ENCODE data around the gene DPM3.
A peak's percentile ranks its signal among the peaks of the same experiment; 100 is the strongest.
"Not testable (repeated sequence)": the region's sequence is repeated elsewhere in the genome, so short reads cannot be mapped to it uniquely, and the experiment has no call there.

DPM3 gene

DNA sequence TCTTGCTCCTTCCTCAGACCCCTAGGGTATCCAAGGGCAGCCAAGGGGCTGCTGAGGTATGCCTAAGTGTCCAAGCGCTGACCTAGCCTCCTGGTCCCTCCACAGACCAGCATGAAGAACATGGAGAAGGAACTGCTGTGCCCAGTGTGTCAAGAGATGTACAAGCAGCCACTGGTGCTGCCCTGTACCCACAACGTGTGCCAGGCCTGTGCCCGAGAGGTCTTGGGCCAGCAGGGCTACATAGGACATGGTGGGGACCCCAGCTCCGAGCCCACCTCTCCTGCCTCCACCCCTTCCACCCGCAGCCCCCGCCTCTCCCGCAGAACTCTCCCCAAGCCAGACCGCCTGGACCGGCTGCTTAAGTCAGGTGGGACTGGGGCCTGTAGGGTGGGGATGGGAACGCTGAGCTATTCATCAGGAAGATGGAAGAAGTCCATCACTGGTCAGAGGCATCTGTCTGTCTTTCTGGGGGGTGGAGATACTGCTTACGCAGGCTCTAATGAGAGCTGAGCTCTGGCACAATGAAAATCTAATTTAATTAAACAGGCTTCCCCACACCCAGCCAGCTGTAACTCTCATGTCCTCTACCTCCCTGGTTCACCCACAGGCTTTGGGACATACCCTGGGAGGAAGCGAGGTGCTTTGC is 35.1 kb upstream of the DPM3 start:
- no peak for DNase-seq

DNA sequence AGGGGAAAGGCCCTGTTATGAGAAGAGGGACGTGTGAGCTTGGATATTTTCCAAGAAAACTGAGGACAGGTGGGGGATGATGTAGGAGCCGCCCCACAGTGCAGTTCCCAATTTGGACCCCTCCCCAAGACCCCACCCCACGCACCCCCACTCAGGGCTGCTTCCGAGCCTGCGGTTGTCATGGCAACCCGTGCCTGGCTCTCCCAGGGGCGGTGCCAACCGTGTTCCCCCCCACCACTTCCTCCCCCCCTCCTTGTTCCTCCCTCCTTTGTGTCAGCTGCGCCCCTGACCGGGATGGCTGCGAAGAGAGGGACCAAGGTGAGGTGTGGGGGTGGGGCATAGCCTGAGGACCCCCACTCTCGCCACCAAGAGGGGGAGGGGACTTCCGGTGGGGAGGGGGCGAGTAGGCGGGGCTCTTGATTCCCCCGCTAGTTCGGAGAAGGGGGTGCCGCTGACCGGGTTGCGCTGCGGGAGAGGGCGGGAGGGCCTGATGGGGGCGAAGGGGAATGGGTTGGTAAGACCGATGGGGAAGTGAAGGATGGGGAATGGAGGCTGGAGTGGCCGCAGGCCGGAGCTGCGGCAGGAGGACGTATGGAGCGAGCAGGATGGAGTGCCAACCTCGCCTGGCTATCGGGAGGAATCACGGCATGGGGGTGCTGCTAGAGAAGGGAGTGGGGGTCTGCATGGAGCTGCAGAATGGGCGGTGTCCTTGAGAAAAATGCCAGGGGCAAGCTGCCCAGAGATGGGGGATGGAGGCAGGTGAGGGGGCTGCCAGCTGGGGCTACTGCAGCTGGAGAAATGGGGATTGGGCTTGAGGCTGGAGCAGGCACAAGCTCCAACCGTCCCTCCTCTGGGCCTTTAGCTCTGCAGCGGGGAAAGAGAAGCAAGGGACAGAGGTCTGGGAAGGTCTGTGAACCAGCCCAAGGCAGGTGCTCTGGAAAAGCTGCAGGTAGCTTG is 34.3 kb upstream of the DPM3 start:
- DNase-seq, result peak in 1 of 2 experiments; percentile 71

DNA sequence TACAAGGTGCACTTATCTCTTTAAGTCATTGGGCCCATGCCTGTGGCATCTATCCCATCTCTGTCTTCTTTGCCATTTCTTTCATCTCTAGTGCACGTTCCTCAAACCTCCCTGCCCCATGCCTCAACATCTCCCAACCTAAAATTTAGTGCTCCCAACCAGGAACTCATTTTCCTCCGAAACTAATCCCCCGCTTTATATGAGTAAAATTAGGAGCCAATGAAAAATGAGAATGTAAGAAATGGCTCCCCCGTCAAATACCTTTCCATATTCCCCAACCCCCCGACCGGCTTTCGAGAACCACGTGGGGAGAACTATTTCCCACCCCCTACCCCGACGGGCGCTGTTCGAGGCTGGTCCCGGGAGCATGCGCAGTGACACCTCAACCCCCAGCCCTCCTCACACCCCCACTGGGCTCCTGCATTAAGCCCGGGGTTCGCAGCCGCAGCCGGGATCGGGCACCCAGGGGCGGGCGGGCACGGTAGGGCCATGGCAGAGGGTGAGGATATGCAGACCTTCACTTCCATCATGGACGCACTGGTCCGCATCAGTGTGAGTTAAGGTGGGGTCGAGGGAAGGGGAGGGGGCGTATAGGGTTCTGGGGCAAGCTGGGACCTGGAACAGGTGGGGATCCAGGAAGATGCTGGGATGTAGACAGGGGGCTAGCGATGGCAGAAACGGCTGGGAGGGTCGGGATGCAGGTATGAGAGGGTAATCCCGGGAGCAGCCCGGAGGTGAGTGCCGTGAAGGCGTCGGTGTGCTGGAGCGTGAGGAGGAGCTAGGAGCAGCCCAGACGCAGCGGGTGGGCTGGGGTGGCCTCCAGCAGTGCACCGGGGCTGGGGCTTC is 33.4 kb upstream of the DPM3 start, which contains the start of gene TRIM46:
TRIM46 (plus strand) TSS at position 372 of the 846 bp plus-strand sequence; CDS start at position 490, 118 bp downstream.
- DNase-seq, result peak; percentile 74 to 91

DNA sequence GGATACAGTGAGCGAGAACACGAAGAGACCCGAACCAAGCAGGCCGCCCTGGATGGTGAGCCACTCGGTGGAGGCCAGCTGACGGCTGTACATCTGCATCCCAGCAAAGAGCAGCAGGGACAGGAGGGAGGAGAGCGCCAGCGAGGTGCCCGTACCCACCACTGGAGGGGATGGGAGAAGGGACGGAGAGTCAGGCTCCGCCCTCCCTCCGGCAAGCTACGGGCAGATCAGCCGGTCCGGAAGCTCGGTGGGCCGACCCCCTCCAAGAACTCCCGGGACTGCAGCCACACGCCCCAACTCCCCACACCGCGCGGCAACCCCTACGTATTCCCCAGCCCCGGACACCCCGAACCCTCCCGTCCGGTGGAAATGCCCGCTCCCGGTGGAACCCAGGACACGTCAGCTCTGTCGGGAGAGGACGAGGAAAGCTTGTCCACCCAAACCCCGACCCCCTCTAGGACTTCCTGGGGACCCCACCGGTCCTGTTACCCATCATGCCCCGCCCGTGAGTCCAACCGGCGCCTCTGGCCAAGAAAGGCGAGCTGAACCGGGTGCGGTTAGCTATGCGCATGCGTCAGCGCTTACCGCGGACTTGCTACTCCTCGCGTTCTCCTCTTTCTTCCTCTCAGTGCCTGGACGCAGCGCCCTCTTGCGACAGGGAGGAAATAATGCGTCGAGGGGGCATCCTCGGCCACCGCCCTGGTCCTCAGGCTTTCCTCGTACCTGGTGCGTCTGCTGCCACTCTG is 32.6 kb upstream of the DPM3 start, which contains the start of gene KRTCAP2:
KRTCAP2 (minus strand) TSS at position 573 of the 746 bp plus-strand sequence; CDS start at position 493, 80 bp downstream.
- DNase-seq, result peak; percentile 98 to 99

DNA sequence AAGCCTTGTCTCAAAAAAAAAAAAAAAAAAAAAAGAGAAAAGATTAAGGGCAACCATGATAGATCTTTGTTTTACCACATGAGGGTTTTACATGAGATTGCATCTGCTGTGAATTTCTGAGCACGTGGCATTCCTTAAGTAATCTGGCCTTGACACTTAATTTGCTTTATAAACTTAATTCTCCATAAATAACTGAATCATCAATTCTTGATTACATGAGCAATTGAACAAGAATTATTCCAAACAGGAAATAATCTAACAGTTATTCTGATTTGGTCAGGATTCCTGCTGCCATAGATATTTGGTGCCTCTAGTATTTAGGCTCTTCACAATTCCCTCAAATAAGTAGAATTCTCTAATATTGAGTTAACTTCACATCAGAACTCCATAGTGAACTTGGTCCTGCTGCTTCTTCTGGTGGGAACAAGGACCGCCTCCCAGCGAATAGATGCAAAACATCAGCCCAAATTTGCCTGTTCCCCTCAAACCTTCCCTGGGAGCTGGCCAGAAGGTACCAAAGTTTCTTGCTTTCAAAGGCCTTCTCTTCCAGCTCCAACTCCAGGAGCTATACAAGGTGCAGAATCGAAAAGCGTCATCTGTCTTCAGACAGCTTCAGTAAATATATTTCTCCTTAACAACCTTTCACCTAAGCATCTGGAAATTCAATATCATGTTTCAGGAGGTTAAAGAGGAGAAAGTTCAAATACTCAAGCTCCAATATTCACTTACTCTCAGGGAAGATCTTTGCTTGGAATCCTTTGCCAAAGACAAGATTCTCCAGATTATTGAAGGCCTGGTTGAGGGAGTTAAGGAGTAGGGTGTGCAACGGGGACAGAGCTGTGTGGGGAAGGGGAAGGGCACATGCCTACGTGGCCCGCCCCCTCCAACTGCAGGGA is 31.8 kb upstream of the DPM3 start:
- DNase-seq, result no peak

DNA sequence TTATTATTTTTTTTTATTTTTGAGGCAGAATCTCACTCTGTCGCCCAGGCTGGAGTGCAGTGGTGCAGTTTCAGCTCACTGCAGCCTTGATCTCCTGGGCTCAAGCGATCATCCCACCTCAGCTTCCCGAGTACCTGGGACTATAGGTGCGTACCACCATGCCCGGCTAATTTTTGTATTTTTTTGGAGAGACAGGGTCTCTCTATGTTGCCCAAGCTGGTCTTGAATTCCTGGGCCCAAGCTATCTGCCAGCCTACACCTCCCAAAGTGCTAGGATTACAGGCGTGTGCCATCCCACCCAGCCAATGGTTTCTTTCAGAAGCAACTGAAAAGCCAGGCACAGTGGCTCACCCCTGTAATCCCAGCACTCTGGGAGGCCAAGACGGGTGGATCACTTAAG is 30.5 kb upstream of the DPM3 start:
- DNase-seq, result no peak

DNA sequence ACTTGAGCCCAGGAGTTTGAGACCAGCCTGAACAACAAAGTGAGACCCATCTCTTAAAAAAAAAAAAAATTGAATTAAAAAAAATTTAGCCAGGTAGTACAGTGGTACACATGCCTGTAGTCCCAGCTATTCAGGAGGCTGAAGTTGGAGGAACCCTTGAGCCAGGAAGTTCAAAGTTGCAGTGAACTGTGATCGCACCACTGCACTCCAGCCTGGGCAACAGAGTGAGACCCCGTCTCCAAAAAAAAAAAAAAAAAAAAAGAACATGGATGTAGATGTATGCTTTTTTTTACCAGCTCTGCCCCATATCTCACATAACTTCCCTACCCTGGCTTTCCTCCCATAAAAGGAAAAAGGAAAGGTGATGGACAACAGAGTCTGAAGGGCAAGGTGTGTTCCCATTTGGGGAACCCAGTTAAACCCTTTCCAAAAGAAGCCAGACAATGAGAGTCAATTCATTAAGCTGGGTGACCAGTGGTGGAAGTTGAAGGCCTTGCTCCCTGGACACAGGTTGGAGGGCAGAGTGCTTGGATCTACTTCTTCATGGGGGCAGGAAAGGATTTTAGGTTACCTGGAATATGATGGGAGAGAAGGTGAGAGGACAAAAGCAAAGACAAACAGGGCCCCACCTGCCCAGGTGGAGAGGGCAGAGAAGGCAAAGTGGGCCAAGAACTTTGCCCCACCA is 29.9 kb upstream of the DPM3 start:
- DNase-seq, result no peak

DNA sequence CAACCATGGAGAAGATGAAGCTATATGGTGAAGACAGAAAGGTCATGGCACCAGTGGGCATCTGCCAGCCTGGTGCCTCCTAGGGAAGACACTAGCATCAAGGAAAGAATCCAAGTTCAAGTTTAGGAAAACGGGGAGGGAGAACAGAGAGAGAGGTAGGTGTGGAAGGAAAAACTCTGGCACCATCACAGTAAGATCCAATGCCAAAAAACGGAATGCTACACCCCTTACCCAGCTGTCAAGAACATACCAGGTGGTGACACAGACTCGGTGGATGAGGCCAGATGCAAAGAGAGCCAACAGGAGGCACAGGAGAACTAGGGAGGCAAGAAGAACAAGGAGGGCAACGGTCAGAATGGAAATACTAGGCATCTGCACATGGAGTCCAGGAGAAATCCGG is 29.2 kb upstream of the DPM3 start:
- no peak for DNase-seq

DNA sequence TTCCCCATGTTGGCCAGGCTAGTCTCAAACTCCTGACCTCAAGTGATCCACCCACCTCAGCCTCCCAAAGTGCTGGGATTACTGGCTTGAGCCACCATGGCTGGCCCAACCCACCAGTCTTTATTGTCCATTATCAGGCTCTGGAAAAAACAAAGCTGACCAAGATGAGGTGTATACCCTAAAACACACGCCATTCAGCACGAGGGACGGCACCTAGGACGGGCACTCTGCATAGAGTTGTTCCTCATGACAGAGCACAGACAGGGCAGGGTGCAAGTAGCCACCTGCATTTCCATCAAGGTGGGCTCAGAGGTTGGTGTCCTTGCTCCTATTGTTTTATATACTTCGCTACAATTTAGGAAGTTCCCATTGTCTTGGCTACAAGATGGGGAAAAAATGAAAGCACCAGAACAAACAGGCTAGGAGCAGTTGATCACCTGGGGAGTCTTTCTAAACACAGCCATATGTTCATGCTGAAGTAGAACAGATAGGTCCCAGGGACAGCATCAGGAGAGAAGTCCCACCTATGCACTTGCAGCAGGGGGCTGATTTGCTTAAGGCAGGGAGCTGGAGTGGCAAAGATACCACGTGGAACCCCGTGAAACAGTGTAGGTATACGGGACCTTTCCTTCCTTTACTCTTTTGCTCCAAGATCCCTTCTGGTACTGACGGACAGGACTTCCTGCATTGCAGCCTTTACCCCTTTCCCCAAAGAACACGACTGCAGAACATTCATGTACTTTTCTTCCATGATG is 28.3 kb upstream of the DPM3 start:
- DNase-seq, result no peak

DNA sequence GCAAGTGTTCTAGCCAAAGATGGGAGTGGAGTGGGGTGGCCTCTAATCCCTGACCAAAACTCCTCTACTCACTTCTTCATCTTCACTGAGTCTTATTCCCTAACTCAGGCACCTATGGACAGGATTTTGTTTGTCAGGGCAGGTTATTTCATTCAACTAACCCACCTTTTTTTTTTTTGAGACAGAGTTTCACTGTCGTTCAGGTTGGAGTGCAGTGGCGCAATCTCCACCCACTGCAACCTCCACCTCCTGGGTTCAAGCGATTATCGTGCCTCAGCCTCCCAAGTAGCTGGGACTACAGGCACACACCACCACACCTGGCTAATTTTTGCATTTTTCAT is 27.7 kb upstream of the DPM3 start:
- DNase-seq, result not testable (repeated sequence)

DNA sequence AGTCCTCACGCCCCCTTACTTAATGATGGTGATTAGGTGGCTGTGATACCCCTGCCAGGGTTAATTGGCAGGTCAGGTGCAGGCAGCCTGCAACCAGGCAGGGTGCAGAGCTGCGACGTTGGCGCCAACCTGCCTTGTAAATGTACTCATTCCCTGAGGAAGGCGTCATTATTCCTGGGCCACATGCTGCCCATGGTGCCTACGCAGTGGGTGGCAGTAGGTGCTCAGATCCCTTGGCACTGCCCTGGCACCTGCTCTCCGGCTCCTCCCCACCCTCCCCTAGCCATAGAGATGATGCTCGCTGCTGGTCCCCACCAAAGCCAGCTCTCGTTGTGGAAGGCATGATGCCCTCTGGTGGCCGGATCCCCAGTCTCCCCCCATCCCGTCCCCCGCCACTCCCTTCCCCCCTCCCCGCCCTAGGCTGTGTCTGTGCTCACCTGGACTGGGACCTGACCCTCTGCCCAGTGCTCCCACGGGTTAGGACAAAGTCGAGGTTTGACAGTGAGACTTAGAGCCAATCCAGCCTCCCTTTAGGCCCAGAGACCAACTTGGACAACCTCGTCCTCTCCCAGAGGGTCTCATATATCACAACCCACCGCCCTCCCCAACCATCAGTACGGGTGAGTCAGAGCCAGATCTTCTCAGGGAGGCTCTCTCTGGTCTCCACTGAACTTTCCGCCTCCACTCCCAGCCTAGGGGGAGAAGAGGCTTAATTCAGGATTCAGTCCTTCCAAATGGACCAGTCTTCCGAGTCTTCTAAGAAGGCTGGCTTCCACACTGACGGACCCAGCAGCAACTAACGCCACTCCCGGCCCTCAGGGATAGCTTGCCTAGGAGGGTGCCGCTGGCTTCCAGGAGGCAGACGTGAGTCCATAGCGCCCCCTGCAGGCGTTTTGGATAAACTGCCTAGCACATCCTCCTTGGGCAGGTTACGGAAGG is 27.1 kb upstream of the DPM3 start:
- peak; percentile 69 to 73 for DNase-seq

DNA sequence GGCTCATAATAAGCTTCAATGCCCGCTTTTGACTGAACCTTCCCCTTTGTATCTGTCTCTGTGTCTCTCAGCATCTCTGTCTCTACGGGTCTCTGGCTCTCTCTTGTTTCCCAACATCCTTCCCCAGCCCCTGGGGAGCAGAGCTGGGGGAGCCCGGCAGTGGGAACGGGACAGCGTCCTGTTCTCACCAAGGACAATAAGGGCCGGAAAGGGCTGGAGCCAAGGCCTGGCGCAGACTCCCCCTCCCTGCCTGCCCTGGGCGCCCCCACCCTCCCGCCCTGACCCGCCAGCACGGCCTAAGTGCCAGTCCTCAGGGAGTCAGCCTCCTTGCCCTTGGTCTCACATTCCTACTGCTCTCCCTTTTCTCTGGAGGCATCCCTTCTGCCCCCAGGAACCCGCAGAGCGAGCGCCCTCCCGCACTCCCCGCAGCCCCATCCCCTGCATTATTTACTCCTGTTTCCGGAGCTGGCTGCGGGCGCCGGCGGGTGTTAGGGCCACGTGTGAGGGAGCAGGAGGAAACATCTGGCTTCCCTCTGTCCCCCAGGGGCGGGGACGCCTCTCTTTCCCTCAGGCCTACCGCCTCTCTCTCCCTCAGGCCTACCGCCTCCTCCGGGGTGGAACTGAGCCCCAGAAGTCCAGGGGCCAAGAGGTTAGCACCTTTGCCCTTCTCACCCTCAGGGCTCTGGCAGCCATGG is 26.3 kb upstream of the DPM3 start:
- DNase-seq, result no peak

DNA sequence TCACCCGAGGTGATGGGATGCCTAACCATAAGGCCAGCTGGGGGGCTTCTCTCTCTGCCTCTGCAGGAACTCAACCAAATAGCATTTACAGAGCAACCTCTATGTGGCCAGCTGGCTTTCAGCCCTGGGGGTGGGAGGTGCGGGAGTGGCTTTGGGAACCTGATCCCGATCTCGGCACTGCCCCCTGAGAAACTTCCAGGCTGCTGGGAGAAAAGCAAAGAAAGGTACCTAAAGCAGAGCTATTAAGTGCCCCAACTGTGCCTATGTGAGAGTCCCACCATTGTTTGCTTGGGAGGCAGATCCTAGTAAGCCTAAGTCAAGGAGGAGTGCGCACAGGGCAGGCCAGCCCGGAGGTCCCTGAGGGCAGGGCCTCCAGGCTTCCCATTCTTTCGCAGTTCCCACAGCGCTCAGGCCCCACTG is 25.7 kb upstream of the DPM3 start:
- DNase-seq, result no peak

DNA sequence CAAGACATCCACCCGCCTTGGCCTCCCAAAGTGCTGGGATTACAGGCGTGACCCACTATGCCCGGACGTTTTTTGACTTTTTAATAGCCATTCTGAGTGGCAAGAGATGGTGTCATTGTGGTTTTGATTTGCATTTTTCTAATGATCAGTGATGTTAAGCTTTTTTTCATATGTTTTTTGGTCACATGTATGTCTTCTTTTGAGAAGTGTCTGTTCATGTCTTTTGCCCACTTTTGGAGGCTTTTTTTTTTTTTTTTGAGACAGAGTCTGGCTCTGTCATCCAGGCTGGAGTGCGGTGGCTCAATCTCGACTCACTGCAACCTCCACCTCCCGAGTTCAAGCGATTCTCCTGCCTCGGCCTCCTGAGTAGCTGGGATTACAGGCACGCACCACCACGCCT is 24.3 kb upstream of the DPM3 start:
- not testable (repeated sequence) for DNase-seq

DNA sequence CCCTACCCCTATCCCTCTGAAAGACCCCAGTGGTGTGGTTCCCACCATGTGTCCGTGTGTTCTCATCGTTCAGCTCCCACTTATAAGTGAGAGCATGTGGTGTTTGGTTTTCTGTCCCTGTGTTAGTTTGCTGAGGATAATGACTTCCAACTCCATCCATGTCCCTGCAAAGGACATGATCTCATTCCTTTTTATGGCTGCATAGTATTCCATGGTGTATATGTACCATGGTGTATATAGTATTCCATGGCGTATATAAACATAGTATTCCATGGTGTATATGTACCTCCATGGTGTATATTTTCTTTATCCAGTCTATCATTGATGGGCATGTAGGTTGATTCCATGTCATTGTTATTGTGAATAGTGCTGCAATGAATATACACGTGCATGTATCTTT is 23.5 kb upstream of the DPM3 start:
- DNase-seq, result not testable (repeated sequence)

DNA sequence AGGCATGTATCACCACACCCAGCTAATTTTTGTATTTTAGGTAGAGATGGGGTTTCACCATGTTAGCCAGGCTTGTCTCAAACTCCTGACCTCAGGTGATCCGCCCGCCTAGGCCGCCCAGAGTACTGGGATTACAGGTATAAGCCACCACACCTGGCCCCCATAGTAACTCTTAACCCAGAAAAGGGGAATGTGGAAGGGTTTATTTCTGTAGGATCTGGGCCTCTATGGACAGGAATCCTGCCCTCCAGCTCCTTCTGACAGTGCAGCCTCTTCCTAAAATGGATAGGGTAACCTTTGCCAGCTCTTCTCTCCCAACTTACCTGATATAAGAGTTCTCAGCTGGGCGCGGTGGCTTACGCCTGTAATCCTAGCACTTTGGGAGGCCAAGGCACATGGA is 22.3 kb upstream of the DPM3 start:
- DNase-seq, result not testable (repeated sequence)

DNA sequence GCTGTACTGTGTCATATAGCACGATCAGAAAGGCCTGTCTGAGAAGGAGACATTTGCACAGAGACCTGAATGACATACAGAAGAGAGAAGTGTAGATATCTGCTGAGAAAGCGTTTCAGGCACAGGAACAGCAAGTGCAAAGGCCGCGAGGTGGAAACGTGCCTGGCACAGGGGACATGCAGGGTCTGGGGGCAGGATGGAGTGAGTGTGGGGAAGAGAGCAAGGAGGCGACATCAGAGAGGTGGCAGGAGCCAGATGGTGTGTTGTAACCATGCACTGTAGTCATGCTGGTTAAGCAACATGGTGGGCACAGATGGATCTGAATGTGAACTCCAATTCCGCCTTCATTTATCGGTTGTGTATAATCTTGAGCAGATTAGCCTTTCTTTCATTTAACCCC is 19.8 kb upstream of the DPM3 start:
- DNase-seq, result no peak

DNA sequence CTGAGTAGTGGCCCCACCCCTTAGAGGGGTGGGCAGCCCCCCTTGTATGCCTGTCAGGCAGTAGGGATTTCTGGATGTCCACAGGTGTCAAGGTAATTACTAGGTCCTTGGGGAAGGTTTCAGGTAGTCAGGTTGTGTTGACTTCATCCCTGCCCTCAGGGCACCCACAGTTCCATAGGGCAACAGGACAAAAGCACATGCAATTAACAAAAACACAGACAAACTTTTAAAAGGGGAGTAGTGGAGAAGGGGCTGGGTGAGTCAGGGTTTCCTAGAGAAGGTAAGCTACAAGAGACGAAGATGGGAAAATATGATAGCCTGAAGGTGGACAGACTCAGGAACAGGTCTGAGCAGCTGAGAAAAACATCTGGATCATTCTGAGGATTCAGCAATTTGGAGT is 18.7 kb upstream of the DPM3 start:
- DNase-seq, result no peak

All from NCI-H187 (cell line).